Fibroblast of pulmonary artery (primary cell): ENCODE results near the gene PAXIP1.
A peak's percentile ranks its signal among the peaks of the same experiment; 100 is the strongest.

ENCODE experiments used
- DNase-seq: peaks from one replicate; pipeline ENCODE4 v3.0.0-alpha.2; 2010; ENCODE audit warnings: low read depth
- H3K4me3 ChIP-seq: replicated peaks from 2 replicates; pipeline ENCODE4 v1.5.1; 2011; ENCODE audit warnings: low read depth, mild to moderate bottlenecking, control low read depth, low read length, moderate library complexity
- TF ChIP-seq, protein P1 (sequence below): IDR thresholded peaks from 2 replicates; pipeline ENCODE4 v1.5.1; 2011; ENCODE audit warnings: mild to moderate bottlenecking, control low read depth, low read length, inconsistent platforms; ENCODE audit errors: missing control alignments

PAXIP1 gene

DNA sequence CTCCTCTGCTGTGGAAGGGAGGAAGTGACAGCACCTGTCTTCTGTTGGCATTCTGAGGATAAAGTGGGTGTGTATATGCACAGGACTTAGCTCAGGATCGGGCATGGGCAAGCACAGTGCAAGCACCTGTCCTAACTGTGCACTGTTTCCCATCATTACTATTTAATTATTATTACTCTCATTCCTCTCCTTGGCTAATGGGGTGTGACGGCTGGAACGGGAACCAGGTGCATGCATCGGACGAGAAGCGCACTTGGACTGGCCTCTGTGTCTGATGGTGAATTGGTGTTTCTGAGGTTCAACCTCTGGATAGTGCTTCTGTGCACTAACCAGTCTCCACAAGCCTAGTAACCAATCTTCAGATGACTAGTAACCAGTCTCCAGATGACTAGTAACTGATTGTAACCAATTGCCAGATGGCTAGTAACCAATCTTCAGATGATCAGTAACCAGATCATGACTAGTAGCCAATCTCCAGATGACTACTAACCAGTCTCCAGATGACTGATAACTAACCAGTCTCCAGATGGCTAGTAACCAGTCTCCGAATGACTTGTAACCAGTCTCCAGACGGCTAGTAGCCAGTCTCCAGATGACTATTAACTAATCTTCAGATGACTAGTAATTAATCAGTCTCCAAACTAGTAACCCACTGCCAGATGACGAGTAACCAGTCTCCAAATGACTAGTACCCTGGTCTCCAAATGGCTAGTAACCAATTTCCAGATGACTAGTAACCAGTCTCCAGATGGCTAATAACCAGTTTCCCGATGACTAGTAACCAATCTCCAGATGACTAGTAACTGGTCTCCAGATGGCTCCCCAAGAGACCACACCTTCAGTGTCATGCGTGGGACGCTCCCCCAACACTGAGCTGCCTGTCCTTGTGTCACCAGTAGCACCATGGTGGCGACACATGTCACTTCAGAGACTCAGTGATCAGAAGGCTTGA is 85.8 kb downstream of the PAXIP1 start:
- no peak overlapping the region for H3K4me3 ChIP-seq
- no peak for DNase-seq
- TF ChIP-seq, protein P1, sequence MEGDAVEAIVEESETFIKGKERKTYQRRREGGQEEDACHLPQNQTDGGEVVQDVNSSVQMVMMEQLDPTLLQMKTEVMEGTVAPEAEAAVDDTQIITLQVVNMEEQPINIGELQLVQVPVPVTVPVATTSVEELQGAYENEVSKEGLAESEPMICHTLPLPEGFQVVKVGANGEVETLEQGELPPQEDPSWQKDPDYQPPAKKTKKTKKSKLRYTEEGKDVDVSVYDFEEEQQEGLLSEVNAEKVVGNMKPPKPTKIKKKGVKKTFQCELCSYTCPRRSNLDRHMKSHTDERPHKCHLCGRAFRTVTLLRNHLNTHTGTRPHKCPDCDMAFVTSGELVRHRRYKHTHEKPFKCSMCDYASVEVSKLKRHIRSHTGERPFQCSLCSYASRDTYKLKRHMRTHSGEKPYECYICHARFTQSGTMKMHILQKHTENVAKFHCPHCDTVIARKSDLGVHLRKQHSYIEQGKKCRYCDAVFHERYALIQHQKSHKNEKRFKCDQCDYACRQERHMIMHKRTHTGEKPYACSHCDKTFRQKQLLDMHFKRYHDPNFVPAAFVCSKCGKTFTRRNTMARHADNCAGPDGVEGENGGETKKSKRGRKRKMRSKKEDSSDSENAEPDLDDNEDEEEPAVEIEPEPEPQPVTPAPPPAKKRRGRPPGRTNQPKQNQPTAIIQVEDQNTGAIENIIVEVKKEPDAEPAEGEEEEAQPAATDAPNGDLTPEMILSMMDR, result no peak

DNA sequence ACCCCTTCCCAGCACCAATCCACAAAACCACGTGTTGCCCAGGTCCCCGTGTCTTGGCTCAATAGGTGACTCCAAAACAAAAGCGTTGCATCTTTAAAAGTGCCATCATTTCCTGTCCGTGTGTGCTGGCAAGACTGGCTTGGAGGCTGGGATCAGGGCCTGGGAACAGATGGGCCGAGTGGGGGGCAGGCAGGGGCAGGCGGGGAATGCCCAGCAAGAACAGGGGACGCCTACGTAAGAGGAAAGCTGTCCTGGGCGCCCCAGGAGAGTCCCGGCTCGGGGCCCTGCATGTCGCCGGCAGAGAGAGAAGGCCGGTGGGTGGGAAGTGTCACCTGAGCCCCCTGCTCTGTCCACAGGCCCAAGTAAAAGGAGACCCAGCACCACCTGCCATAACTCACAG is 86.5 kb downstream of the PAXIP1 start:
- H3K4me3 ChIP-seq, result no peak overlapping the region
- DNase-seq, result no peak
- TF ChIP-seq, protein P1, result no peak

DNA sequence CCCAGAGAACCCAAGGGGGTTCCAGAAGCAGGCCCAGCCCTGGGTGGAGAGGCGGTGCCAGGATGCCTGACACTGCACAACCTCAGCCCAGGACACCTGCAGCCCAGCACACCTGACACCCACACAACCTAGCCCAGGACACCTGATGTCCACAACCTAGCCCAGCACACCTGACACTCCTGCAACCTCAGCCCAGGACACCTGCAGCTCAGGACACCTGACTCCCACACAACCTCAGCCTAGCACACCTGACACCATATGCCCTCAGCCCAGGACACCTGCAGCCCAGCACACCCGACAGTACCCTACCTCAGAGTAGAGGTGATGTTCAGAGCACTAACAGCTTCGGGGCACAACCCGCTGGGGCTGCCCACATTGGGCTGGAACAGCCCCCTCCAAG is 87.3 kb downstream of the PAXIP1 start:
- no peak for DNase-seq

DNA sequence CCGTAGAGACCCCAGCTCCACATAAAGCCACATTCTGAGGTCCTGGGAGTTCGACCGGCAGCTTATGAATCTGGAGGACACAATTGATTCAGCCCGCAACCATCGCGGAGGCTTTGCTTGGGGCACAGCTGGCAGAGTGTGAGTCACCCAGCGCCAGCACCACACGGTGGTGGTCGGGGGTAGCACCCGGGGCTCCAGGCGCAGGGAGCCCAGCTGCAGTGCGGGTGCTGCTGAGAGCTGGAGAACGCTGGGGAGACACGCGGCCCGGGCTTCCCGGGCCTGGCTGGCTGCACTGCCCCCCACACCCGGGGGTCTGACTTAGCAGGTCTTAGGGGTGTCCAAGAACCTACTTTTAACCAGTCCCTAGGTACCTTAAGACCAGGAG is 87.9 kb downstream of the PAXIP1 start:
- TF ChIP-seq, protein P1, result no peak
- DNase-seq, result no peak
- H3K4me3 ChIP-seq, result no peak overlapping the region

More for the DNA sequence above, 87.3 kb downstream of the PAXIP1 start:
- TF ChIP-seq, protein P1, result no peak
- H3K4me3 ChIP-seq, result no peak overlapping the region

DNA sequence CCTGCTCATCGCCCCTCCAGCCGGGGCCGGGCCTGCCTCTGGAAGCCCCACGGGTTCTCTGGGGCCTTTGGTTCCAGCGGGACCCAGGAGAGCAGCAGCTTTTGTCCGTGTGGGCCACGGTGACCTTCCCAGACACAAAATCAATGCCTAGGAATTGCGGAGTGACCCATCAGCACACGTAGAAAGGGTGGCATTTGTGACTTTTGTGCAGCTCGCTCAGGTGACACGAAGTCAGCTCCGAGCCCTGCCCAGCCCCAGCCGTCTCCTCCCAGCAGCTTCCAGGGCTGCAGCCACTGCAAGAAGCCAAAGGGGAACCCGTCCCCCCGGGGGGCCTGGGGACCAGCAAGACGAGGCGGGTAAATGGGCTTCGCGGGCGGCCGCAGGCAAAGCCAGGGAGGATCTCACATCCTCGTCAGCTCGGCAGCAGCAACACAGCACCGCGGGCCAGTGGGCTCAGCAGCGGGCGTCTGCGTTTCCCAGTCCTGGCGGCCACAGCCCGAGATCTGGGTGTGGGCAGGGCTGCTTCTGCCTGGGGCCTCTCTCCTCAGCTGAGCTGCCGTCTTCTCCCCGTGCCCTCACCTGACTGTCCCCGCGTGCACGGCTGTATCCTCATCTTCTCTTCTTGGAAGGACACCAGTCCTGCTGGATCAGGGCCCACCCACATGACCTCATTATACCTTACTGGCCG is 88.5 kb downstream of the PAXIP1 start:
- H3K4me3 ChIP-seq, result no peak overlapping the region

DNA sequence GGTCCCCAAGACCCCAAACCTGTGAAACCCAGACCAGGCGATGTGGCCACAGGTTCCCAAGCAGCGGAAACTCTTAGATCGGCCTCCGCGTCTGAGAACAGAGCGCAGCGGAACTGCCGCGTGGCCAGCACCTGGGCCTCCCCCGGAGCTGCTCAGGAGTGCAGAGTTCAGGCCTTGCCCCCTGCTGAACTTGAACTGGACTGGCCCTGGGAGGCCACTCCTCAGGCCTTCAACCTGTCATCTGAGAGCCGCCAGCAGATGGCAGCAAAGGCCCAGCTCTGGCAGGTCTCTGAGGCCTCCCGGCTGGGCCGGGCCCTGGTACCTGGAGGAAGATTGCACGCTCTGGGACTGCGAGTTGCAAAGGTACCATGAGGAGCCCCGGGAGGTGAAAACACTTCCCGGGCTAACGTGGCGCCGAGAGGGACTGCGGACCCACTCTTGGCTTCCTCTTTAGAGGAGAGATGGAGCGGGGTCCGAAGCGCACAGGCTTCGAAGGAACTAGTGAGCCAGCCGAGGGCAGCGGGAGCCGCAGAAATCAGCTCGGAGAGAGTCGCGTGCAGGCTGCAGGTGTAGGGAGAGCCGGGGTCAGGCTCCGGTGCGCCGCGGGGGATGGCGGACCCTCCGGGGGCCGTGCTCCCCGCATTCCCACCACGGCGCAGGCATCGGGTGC is 89.2 kb downstream of the PAXIP1 start:
- peak overlapping the region; percentile 33 for H3K4me3 ChIP-seq
- TF ChIP-seq, protein P1, result peak; percentile 93
- peak; percentile 72 for DNase-seq

More for the DNA sequence above, 88.5 kb downstream of the PAXIP1 start:
- no peak for DNase-seq
- TF ChIP-seq, protein P1, result no peak
